ENCODE data around the gene PRKACB. TPM values are rescaled to one million over a fixed set of nuclear protein-coding genes. Genes with fewer than 3 reads are reported as not detected.

Gene PRKACB
- total RNA-seq, 1 experiment from 2014 or later: 12.8 TPM

DNA sequence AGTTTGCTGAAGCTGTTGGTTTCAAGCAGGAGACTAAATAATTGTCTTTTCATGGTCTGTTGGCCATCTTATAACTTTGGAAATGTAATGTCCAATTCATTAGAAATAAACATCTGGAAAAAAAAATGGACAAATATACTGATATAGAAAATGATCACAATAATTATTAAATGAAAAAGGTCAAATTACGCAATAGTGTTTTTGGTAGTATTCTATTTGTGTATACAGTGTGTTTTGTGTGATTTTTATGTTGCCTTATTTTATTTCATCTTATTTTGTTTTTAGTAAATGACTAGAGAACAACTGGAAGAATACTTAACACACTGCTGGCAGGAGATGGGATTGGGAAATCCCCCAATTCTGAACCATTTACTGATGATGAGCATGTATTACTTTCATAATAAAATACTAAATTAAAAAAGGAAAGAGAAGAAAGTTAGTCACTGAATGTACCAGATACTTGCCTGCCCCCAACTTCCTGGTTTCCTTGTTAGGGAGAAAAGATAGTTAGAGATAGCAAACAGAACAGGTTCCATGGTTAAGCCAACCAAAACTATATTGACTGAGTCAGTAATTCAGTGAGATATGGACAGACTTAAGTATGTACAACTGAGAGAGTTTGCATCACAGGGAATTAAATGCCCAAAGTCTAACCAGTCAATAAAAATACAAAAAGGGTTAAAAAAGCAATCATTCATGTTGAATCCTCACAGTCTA lies 133.4 kb downstream of the PRKACB start:
- POLR2A ChIA-PET: no interaction called here
- no TSS peak for BruUV-seq (replicated peaks)
- no peak overlapping the region for H3K4me3 Mint-ChIP-seq (ENCODE audit: unreplicated experiment)
- H3K27me3 Mint-ChIP-seq (ENCODE audit: insufficient read depth, unreplicated experiment): no peaks in the 10 kb centered on the region
- H3K36me3 Mint-ChIP-seq (ENCODE audit: insufficient read depth, unreplicated experiment): no peaks in the 10 kb centered on the region
- no peaks in the 10 kb centered on the region for H3K4me1 Mint-ChIP-seq (ENCODE audit: insufficient read depth, unreplicated experiment)
- no peaks in the 10 kb centered on the region for H3K9me3 Mint-ChIP-seq (ENCODE audit: unreplicated experiment)
- DNase-seq (ENCODE audit: unreplicated experiment): no peak
- intact Hi-C loops (cut with micrococcal nuclease): no loop called here
- CTCF ChIA-PET: interaction anchor here (0.9 to 1.1 kb wide), 2 partner anchors 106 to 495 kb away, joined by 3 read pairs; no protein-coding TSS in a partner anchor
- no peak overlapping the region for H3K27ac Mint-ChIP-seq (ENCODE audit: low read depth, unreplicated experiment)
- TF ChIP-seq, protein P1, sequence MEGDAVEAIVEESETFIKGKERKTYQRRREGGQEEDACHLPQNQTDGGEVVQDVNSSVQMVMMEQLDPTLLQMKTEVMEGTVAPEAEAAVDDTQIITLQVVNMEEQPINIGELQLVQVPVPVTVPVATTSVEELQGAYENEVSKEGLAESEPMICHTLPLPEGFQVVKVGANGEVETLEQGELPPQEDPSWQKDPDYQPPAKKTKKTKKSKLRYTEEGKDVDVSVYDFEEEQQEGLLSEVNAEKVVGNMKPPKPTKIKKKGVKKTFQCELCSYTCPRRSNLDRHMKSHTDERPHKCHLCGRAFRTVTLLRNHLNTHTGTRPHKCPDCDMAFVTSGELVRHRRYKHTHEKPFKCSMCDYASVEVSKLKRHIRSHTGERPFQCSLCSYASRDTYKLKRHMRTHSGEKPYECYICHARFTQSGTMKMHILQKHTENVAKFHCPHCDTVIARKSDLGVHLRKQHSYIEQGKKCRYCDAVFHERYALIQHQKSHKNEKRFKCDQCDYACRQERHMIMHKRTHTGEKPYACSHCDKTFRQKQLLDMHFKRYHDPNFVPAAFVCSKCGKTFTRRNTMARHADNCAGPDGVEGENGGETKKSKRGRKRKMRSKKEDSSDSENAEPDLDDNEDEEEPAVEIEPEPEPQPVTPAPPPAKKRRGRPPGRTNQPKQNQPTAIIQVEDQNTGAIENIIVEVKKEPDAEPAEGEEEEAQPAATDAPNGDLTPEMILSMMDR (IDR thresholded peaks at IDR 0.05; ENCODE audit: unreplicated experiment): no peak

DNA sequence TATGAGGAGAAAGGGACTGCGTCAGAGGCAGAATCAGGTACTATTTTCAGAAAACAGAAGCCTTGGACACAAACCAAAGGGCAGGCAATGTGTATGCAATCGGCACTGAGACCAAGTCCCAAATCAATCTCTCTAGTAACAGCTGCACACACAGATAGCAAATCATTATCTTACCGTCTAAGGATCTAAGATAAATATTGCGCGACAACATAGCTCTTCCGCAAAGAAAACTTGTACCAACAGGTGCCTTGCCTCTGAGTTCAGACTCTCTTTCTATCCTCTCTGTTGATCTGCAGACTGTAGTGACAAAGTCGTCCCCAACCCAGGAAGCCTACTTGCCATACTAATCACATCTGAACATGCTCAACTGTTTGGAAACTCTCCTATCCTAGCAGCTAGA lies 134.8 kb downstream of the PRKACB start:
- H3K4me3 Mint-ChIP-seq (ENCODE audit: unreplicated experiment): no peak overlapping the region
- no TSS peak for BruUV-seq (replicated peaks)
- no peak for DNase-seq (ENCODE audit: unreplicated experiment)
- intact Hi-C loops (cut with micrococcal nuclease): no loop called here
- H3K36me3 Mint-ChIP-seq (ENCODE audit: insufficient read depth, unreplicated experiment): no peaks in the 10 kb centered on the region
- H3K27ac Mint-ChIP-seq (ENCODE audit: low read depth, unreplicated experiment): no peak overlapping the region
- no peaks in the 10 kb centered on the region for H3K9me3 Mint-ChIP-seq (ENCODE audit: unreplicated experiment)
- H3K27me3 Mint-ChIP-seq (ENCODE audit: insufficient read depth, unreplicated experiment): no peaks in the 10 kb centered on the region
- TF ChIP-seq, protein P1 (IDR thresholded peaks at IDR 0.05; ENCODE audit: unreplicated experiment): no peak
- H3K4me1 Mint-ChIP-seq (ENCODE audit: insufficient read depth, unreplicated experiment): no peaks in the 10 kb centered on the region
- POLR2A ChIA-PET: no interaction called here
- CTCF ChIA-PET: interaction anchor here (0.7 kb wide), 2 partner anchors 162 to 1754 kb away, joined by 3 to 9 read pairs; no protein-coding TSS in a partner anchor

- H3K4me3 Mint-ChIP-seq (ENCODE audit: unreplicated experiment): no peak overlapping the region
- no peak for DNase-seq (ENCODE audit: unreplicated experiment)
- intact Hi-C loops (cut with micrococcal nuclease): no loop called here
- ChIA-PET CTCF (interaction anchor here (0.7 kb wide), 1 partner anchor 32 kb away, joined by 5 read pairs; no protein-coding TSS in a partner anchor), POLR2A (no interaction called here)
- no TSS peak for BruUV-seq (replicated peaks)
- no peaks in the 10 kb centered on the region for H3K27me3 Mint-ChIP-seq (ENCODE audit: insufficient read depth, unreplicated experiment)
- no peak overlapping the region for H3K27ac Mint-ChIP-seq (ENCODE audit: low read depth, unreplicated experiment)
- TF ChIP-seq, protein P1 (IDR thresholded peaks at IDR 0.05; ENCODE audit: unreplicated experiment): no peak
- H3K4me1 Mint-ChIP-seq (ENCODE audit: insufficient read depth, unreplicated experiment): no peaks in the 10 kb centered on the region
- H3K36me3 Mint-ChIP-seq (ENCODE audit: insufficient read depth, unreplicated experiment): no peaks in the 10 kb centered on the region
- H3K9me3 Mint-ChIP-seq (ENCODE audit: unreplicated experiment): peaks cover 4% of the 10 kb centered on the region
These were observed 136.8 kb downstream of the PRKACB start for GRCh38 chr1:84280912-84281311.

GRCh38 chr1:84282780-84283333 lies 138.8 kb downstream of the PRKACB start:
- Mint-ChIP-seq H3K27me3 (ENCODE audit: insufficient read depth, unreplicated experiment) (no peaks in the 10 kb centered on the region), H3K36me3 (ENCODE audit: insufficient read depth, unreplicated experiment) (no peaks in the 10 kb centered on the region), H3K4me1 (ENCODE audit: insufficient read depth, unreplicated experiment) (no peaks in the 10 kb centered on the region), H3K4me3 (ENCODE audit: unreplicated experiment) (no peak overlapping the region), H3K27ac (ENCODE audit: low read depth, unreplicated experiment) (no peak overlapping the region), H3K9me3 (ENCODE audit: unreplicated experiment) (peaks cover 13% of the 10 kb centered on the region)
- no peak for DNase-seq (ENCODE audit: unreplicated experiment)
- BruUV-seq (replicated peaks): no TSS peak
- POLR2A ChIA-PET: interaction anchor here (1.3 kb wide), 1 partner anchor 15 kb away, joined by 3 read pairs; no protein-coding TSS in a partner anchor
- intact Hi-C loops (cut with micrococcal nuclease): no loop called here
- TF ChIP-seq, protein P1 (IDR thresholded peaks at IDR 0.05; ENCODE audit: unreplicated experiment): no peak
- CTCF ChIA-PET: no interaction called here

All from MCF 10A (cell line).